ENCODE results near the gene GTF3C4.

- TF ChIP-seq EZH2phosphoT487 (IDR thresholded peaks at IDR 0.05; ENCODE audit: low read depth, severe bottlenecking, unreplicated experiment) (no peak), CTCF (IDR thresholded peaks at IDR 0.05; ENCODE audit: poor library complexity) (no peak), EZH2 (IDR thresholded peaks at IDR 0.05; ENCODE audit: borderline replicate concordance) (no peak)
Observed at GRCh38 chr9:132646726-132647125, 23.5 kb upstream of the GTF3C4 start.

All from hepatocyte (in vitro differentiated cells).